ENCODE measurements around the gene XRRA1.
"Not testable (repeated sequence)": the region's sequence is repeated elsewhere in the genome, so short reads cannot be mapped to it uniquely, and the experiment has no call there.

The XRRA1 gene

GRCh38 chr11:74895340-74896116, 53.4 kb downstream of the XRRA1 start:
- DNase-seq: no peak

- not testable (repeated sequence) for DNase-seq
Observed at GRCh38 chr11:74893015-74893414, 55.9 kb downstream of the XRRA1 start.

GRCh38 chr11:74877132-74877531, 71.8 kb downstream of the XRRA1 start:
- no peak for DNase-seq

DNA sequence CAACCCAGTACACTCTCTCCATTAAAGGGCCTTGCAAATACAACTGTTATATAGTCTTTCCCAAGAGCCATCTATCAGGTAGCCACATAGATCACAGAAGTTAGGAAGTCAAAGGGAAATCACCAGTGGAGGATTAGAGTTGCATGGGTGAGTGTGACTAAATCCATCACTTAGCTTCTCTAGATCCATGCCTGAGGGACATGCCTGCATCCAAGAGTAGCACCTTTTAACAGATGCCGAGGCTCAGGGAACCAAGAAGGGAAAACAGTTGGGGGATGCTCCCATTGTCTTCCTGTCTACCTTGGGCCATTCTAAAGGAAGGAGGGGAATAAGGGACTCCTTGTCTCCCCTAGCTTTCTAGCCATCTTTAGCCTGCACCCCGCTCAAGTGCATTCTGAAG, 77.9 kb downstream of the XRRA1 start:
- no peak for DNase-seq

- DNase-seq: no peak
Observed at GRCh38 chr11:74870485-74870884, 78.4 kb downstream of the XRRA1 start.

- DNase-seq: no peak
Observed at GRCh38 chr11:74866557-74866956, 82.3 kb downstream of the XRRA1 start.

- DNase-seq: no peak
Observed at GRCh38 chr11:74863410-74863809, 85.5 kb downstream of the XRRA1 start.

DNA sequence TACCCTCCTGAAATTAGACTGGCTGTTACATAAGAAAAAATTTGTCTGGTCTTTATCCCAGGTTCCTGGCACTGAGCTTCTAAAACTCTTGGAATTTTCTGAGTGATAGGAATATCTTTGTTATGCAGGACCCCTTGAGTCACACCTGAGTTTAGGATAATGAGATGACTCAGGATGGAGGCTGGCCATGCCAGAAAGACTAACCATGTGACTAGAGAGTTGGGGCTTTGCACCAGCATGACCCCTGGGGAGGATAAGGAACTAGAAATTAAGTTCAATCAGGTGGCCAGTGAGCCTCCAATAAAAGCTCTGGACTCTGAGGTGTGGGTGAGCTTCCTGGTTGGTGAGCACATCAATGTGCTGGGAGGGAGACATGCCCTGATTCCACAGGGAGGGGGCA, 88.1 kb downstream of the XRRA1 start:
- DNase-seq: no peak

DNA sequence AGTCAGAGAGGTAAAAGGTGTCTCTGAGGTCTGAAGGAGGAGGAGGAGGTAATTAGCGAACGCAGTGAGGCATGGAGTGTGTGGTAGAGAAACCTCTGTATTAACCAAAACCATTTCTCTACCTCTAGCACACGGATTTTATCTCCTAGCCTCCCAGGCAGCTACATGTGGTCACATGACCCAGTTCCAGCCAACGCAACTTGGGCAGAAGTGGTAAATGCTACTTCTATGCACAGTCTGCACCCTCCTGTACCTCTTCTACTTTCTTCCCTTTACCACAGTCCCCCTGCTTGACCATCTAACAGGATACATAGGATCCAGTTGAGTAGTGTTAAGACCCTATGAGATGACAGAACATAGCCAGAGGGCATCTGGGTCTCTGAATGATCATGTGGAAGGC, 95.7 kb downstream of the XRRA1 start:
- no peak for DNase-seq

GRCh38 chr11:74849525-74850391, 99.1 kb downstream of the XRRA1 start:
- DNase-seq: no peak

DNA sequence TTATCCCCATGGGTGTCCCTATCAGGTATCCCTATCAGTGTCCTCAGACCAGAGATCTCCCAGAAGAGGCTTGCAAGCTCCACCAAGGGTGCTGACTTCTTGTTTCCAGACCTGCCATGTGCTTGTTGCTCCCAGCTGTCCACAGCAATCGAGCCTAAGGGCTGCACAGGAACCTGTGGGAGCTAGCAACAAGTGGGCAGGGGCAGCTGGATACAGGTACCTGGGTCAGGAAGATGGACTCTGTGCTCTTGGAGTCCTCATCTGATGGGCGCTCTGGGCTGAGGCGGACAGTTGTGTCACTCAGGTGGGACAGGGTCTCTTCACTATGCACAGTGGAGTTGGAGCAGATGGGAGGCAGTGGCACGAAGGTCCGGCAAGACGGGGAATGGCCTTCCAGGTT, 101.0 kb downstream of the XRRA1 start:
- DNase-seq: no peak

GRCh38 chr11:74847395-74847794, 101.5 kb downstream of the XRRA1 start:
- no peak for DNase-seq

GRCh38 chr11:74846770-74847169, 102.1 kb downstream of the XRRA1 start:
- DNase-seq: no peak

DNA sequence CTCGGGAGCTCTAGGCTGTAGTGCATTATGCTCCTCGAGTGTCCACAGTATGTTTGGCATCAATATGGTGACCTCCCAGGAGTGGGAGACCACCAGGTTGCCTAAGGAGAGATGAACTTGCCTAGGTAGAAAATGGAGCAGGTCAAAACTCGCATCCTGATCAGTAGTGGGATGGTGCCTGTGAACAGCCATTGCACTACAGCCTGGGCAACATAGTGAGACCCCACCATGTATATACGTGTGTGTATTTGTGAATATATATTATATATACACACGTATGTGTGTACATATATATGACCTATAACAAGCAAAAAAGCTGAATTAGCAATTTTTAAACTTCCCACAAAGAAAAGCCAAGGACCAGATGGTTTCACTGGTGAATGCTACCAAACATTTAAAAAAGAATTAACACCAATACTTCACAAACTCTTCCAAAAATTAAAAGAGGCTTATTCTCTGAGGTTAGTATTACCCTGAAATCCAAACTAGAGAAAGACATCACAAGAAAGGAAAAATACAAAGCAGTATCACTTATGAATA, 102.8 kb downstream of the XRRA1 start:
- no peak for DNase-seq

DNA sequence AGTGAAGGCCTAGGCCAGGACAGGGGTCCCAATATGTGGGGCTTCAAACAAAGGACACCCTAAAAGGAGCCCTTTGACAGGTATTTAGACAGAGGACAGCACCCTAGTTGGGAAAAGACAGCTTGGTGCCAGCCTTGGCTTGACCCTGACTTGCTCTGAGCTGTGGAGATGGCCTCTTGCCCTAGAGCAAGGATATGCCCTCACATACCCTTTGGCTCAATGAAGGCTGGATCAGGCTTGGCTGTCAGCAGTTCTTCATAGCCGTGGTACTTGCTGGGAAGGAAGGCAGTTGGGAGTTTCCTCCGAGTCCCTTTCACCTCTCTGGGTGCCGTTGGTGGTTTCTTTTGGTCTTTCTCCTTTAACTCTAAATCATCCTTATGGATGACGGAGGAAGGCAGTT, 104.0 kb downstream of the XRRA1 start:
- DNase-seq: no peak

DNA sequence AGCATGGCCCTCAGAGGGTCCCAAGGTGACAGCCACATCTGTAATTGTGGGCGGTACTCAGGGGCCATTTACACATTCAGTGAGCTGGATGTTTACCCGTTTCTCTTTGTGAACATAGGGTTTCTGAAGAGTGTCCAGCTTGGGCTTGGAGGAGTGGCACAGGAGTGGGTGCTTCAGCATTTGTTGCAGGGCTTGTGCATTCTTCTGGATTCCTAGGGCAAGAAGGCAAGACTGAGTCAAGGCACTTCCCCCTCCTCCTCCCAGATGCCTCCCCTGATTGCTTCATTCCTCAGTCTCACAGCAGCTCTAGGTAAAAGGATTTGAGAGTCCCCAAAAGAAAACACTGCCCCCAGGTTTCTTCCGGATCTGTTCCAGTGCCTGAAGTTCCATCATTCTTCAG, 104.8 kb downstream of the XRRA1 start:
- DNase-seq: no peak

- DNase-seq: no peak
Observed at GRCh38 chr11:74842967-74843366, 105.9 kb downstream of the XRRA1 start.

DNA sequence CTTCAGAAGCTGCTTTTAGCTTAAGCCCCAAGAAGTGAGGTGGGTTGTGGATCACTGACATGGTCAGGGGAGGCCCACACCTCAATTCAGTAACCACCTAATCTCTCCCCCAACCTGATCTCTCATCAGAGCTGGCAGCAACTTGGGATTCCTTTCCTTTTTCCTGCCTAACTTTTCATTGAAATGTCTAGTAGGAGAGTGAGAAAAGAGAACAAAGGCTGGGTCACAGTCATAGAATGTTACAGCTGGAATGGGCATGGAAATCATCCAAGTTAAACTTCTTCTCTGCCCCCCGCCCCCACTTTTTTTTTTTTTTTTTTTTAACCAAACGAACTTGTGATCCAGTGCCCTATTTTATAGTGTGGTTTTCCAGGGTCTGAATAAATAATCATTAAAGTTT, 108.4 kb downstream of the XRRA1 start:
- DNase-seq: no peak

DNA sequence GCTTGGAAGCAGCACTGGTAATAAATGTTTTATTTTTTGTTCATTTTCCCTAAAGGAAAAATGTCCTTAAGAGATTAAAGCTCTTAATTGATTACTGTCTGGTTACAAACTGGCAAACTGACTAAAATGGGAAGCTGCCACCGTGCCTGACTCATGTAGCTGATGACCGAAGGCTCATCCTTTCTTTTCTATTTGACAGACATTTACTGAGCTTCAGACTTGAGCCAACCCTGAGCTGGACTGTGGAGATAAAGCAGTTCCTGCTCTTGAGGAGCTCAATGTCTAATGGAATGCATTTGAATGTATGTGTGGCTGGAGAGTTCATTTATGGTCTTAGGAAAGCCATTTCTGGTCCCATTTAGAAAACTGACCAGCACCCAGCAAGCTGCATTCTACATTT, 108.9 kb downstream of the XRRA1 start:
- DNase-seq: no peak

DNA sequence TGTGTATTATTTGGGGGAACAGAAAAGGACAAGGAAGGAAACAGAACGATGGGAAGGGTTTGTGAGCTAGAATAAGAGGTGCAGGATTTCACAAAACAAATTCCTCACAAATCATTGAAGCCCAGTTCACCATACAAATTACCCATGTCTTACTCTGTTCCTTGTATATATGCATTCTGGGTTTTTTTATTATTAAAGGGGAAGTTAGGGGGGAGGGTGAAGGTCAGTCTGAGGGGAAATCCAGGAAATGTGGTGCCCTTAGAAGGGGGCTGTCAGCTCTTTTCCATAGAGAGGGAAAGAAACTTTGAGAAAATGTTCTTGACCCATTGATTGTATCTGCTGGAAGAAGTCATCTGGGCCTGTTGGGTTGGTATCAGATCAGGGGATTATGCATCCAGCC, 109.4 kb downstream of the XRRA1 start:
- no peak for DNase-seq

- no peak for DNase-seq
Observed at GRCh38 chr11:74838188-74838587, 110.7 kb downstream of the XRRA1 start.

GRCh38 chr11:74837191-74837590, 111.7 kb downstream of the XRRA1 start:
- no peak for DNase-seq

DNA sequence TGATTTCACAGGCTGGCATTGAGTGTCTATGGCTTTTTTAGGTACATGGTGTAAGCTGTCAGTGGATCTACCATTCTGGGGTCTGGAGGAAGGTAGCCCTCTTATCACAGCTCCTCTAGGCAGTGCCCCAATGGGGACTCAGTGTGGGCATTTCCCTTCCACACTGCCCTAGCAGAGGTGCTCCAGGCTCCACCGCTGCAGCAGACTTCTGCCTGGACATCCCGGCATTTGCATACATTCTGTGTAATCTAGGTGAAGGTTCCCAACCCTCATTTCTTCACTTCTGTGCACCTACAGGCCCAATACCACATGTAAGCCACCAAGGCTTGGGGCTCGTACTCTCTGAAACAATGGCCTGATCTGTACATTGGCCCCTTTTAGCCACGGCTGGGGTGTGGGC, 122.0 kb downstream of the XRRA1 start:
- DNase-seq: no peak

DNA sequence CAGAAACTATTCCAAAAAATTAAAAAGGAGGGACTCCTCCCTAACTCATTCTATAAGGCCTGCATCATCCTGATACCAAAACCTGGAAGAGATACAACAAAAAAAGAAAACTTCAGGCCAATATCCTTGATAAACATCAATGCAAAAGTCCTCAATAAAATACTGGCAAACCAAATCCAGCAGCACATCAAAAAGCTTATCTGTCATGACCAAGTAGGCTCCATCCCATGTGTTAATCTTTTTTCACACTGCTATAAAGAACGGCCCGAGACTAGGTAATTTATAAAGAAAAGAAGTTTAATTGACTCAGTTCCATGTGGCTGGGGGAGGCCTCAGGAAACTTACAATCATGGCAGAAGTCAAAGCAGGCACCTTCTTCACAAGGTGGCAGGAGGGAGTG, 123.3 kb downstream of the XRRA1 start:
- DNase-seq: not testable (repeated sequence)

All from right hindlimb (tissue), 1 donor.